ENCODE results near the gene SYT13. TPM values are rescaled to one million over a fixed set of nuclear protein-coding genes. Genes with fewer than 3 reads are reported as not detected.
"Not testable (repeated sequence)": the region's sequence is repeated elsewhere in the genome, so short reads cannot be mapped to it uniquely, and the experiment has no call there.

SYT13 gene
- total RNA-seq, 1 donor from 2014 or later: under 0.01 TPM

GRCh38 chr11:45274206-45274605 is 11.9 kb downstream of the SYT13 start:
- DNase-seq (ENCODE audit: low read depth in 2 of 2): no peak

GRCh38 chr11:45273509-45273908 is 12.6 kb downstream of the SYT13 start:
- no peak for DNase-seq (ENCODE audit: low read depth in 2 of 2)

- DNase-seq (ENCODE audit: low read depth in 2 of 2): peak; percentile 24 to 54
Observed at GRCh38 chr11:45272701-45273100, 13.4 kb downstream of the SYT13 start.

DNA sequence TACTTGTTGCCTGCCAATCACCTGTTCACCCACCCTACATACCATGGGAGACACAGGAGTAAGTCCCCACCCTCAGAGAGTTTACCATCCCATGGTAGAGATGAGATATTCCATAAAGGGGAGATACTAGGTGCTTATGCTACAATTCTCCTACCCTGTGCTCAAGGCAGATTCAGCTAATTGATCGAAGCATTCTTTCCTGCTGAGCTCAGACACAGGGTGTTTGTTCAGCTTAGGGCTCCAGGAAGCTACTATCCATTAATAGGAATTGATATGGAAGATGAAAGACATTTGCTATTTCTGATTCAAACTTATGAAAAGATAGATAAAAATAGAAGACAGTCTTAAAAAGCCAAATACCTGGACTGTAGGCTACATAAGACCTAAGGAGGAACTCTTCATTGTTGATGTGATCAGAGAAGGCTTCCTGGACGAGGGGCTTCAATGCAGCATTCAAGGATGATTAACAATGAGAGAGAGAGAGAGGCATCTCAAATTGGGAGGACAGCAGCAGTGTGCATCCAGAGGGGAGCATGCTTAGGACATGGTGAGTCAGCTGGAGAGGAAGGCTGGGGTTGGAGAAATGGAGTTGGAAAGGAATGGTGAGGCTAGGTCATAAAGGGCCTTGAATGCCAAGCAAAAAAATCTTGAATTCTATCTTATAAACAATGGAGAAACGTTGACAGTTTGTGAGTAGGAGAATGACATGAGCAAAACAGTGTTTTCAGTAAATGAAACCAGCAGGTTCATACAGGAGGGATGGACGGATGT is 15.0 kb downstream of the SYT13 start:
- DNase-seq (ENCODE audit: low read depth in 2 of 2): no peak

DNA sequence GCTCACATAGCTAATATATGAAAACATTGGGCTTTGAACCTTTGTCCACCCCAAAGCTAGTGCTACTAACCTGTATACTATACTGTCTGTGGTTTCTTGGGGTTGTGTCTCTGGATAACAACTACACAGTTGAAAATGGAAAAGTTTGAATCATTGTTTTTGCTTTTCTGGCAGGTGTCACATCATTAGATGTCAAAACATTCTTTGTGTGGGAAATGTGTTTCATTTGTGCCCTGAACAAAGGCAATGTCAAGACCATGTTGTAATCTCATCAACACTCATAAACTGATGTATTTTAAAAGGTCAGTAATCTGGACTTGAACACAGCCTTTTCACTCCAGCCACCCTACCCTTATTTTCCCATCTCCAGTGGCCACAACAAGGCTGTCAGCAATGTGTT is 16.5 kb downstream of the SYT13 start:
- DNase-seq (ENCODE audit: low read depth in 2 of 2): no peak

GRCh38 chr11:45267652-45268299 is 18.4 kb downstream of the SYT13 start:
- no peak for DNase-seq (ENCODE audit: low read depth in 2 of 2)

GRCh38 chr11:45267052-45267451 is 19.1 kb downstream of the SYT13 start:
- DNase-seq (ENCODE audit: low read depth in 2 of 2): no peak

GRCh38 chr11:45266676-45267020 is 19.5 kb downstream of the SYT13 start:
- no peak for DNase-seq (ENCODE audit: low read depth in 2 of 2)

- DNase-seq (ENCODE audit: low read depth in 2 of 2): no peak
Observed at GRCh38 chr11:45265969-45266675, 20.0 kb downstream of the SYT13 start.

GRCh38 chr11:45264839-45265515 is 21.2 kb downstream of the SYT13 start:
- peak; percentile 40 to 65 for DNase-seq (ENCODE audit: low read depth in 2 of 2)

DNA sequence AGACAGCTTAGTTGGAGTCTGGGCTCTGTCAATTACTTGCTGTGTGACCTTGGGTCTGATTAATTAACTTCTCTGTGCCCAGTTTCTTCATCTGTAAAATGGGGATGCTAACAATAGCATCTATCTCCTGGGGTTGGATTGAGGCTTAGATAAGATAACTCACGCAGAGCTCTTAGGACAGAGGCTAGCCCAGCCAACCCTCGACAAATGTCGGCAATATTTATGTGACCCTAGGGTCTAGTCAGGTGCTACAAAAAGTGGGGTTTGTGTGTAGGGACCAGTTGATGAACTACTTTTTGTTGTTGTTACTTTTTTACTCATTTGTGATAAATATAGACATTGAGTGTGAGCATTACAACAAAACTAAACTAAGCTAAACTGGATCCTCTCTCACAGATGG is 22.4 kb downstream of the SYT13 start:
- DNase-seq (ENCODE audit: low read depth in 2 of 2): no peak

DNA sequence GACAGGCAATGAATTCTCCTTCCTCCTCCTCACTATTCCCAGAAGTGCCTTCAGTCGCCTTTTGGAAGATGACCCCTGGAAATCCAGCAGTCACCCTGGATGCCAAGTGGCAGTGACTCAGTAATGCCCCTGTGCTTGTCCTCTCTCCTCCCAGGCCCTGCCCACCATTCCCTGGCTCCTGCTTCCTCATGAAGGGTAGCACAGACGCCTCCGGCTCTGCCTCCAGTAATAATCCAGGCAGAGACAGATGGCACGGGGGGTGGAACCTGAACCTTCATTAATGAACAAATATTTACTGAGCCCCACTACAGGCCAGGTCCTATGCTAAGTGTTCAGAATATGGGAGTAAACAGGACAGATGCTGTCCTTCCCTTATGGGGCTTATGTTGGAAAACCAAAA is 23.2 kb downstream of the SYT13 start:
- no peak for DNase-seq (ENCODE audit: low read depth in 2 of 2)

DNA sequence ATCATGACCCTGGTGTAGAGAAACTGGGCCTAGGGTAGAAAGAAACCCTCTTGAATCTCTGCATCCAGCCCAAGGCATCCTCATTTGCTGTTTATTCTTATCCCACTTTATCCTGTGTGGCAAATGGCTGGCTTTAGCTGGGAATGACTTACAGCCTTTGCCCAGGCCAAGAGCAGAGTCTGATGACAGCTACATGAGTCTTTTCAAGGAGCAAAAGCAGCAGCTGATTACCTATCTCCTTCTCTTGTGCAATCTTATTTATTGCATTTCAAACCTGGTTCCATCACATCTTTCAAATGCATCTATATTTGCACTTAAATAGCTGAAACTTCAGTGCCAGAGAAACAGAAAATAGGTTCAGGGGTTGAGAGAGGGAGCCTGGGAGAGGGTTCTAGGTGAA is 26.1 kb downstream of the SYT13 start:
- no peak for DNase-seq (ENCODE audit: low read depth in 2 of 2)

GRCh38 chr11:45259592-45259991 is 26.5 kb downstream of the SYT13 start:
- no peak for DNase-seq (ENCODE audit: low read depth in 2 of 2)

DNA sequence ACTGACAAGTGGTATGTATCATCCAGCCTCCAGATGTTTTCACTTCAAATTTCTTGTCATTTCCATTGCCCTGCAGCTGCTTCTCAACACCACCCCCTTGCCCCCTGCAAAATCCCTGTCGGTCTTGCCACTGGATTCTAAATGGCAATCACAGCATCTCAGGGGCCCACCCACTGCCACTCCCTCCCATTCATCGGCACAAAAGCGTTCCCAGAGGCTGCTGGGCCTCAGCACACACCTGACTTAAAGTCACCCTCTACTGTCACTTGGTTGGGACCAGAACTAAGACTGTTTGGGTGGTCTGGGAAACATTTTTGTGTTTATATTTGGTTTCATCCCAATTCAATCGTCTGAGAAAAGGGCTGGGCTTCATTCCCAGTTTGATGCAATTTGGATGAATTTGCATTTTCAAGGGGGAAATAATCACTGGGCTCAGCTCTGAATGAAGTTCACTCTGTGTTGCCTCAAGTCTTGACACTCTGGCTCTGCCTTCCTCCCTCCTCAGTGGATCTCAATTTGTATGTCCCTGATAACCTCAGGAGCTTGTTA is 27.1 kb downstream of the SYT13 start:
- no peak for DNase-seq (ENCODE audit: low read depth in 2 of 2)

- DNase-seq (ENCODE audit: low read depth in 2 of 2): no peak
Observed at GRCh38 chr11:45254070-45254469, 32.1 kb downstream of the SYT13 start.

DNA sequence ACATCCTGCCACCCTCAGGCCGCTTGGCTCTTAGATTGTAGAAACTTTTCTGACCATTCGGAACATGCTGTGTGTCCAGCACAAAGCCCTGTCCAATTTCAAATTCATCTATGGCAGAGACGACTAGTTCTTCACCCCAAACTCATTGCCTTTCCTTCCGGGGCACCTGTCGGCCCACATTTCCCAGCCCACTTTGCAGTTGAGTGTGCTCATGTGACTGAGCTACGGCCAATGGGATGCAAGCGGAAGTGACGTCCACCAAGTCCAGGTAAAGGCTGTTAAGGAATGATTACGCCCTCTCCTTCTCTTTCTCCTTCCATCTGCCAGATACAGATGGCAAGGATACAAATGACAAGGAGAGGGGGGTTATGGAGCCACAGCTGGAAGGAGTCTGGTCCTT is 32.5 kb downstream of the SYT13 start:
- DNase-seq (ENCODE audit: low read depth in 2 of 2): no peak

DNA sequence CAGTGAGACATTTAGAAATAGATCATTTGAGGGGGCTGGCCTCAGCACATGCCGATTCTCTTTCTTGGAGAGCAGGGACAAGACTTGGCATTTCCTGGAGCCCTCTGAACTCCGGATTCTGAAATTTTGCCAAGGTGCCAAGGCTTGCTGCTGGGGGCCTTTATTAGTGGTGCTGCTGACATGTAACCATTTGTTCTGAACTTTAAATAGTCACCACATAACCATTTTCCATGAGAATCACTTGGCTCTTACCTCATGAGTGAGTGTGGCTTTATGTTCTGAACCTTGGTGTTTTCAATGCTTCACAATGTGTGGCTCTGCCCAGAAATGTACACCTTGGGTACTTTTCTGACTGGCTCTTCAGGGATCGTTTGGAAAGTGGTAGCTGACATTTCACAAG is 33.3 kb downstream of the SYT13 start:
- DNase-seq (ENCODE audit: low read depth in 2 of 2): no peak

DNA sequence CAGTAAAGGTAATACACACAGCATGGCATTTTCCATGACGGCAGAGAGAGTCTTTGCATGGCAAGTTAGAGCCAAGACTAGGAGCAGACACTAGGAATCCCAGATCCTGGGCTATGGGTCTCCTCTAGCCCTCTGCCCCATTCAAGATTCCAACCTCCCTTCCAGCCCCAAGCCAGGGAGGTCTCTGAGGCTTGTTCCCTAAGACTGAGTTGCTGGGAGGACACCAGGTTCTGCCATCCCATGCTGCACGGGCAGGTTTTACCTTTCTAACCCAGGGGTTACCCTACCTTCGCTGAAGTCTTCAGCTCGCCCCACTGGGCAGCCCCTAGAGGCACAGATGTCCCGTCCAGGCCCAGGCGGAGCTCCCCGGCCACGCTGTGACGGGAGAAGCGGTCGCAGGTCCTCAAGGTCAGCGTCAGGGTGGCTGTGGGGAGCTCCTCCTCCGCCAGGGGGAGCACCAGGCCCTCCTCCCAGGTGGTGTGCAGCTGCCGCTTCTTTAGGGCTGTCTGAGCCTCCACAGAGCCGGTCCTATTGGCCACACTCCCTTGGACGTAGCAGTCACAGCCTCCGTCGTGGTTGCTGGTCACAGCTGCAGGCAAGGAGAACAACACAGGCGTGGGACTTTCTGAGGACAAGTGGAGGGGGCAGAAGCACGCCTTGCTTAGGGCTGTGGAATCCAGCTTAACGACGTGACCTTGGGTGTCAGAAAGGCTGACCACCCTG is 33.8 kb downstream of the SYT13 start:
- DNase-seq (ENCODE audit: low read depth in 2 of 2): peak; percentile 28 to 53

- DNase-seq (ENCODE audit: low read depth in 2 of 2): no peak
Observed at GRCh38 chr11:45250035-45250718, 36.0 kb downstream of the SYT13 start.

DNA sequence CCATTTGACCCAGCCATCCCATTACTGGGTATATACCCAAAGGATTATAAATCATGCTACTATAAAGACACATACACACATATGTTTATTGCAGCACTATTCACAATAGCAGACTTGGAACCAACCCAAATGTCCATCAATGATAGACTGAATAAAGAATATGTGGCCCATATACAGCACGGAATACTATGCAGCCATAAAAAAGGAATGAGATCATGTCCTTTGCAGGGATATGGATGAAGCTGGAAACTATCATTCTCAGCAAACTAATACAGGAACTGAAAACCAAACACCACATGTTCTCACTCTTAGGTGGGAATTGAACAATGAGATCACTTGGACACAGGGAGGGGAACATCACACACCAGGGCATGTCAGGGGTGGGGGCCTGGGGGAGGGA is 36.8 kb downstream of the SYT13 start:
- not testable (repeated sequence) for DNase-seq (ENCODE audit: low read depth in 2 of 2)

Data from lung microvascular endothelial cell (primary cell).